GM21723 (cell line): ENCODE results near the gene FAM171A2.
A peak's percentile ranks its signal among the peaks of the same experiment; 100 is the strongest.
"Not testable (repeated sequence)": the region's sequence is repeated elsewhere in the genome, so short reads cannot be mapped to it uniquely, and the experiment has no call there.

Experiments
- ATAC-seq: cut with Tn5 transposase; IDR thresholded peaks from one replicate; pipeline ENCODE4 v1.9.1; 2021; ENCODE audit warnings: mild to moderate bottlenecking, moderate library complexity; ENCODE audit not compliant: unreplicated experiment

Gene FAM171A2

DNA sequence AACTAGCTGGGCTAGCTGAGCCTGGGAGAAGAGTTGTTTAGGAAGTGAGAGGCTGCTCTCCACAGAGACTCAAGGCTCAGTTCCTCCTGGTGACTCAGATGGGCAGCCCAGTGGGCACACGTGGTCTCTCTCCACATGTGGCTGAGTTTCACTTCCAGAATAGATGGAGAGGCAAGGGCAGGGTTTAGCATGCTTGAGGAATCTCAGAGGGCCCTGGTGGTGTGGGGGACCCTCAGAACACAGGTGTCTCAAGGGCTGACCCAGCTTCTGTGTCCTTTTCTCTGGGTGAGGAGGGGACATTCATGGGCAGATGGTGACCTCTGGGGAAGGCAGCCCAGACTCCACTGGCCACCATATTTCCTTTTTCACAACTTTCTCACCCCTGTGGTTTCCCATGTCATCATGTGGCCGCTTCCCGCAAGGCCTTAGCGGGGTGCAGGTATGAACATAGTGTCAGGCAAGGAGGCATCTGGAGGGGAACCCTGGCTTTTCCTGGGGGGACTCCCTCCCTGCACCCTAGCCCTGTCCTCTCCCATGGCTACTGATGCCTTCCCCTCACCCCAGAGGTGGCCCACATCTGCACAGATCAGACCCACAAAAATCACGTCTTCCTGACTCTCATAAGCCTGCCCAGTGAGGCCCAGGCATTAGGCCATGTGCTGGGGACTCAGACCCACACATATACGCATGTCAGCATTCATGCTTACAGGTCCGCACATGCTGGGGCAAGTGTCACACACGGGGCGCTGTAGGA lies 15.2 kb downstream of the FAM171A2 start:
- ATAC-seq = peak; percentile 45

DNA sequence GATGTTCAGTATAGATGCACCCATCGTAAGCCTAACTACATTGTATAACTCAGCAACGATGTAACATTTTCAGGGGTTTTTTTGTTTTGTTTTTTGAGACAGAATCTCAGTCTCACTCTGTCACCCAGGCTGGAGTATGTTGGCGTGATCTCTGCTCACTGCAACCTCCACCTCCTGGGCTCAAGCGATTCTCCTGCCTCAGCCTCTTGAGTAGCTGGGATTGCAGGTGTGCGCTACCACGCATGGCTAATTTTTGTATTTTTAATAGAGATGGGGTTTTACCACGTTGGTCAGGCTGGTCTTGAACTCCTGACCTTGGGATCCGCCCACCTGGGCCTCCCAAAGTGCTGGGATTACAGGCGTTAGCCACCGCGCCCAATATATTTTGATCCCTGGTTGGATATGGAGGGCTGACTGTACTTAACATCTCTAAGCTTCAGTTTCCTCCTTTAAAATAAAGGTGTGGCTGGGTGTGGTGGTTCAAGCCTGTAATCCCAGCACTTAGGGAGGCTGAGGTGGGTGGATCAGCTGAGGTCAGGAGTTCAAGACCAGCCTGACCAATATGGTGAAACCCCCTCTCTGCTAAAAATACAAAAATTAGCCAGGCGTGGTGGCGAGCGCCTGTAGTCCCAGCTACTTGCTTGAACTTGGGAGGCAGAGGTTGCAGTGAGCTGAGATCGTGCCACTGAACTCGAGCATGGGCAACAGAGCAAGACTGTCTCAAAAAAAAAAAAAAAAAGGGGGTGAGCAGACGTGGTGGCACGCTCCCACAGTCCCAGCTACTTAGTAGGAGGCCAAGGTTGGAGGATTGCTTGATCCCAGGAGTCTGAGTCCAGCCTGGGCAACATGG lies 16.2 kb downstream of the FAM171A2 start:
- not testable (repeated sequence) for ATAC-seq

DNA sequence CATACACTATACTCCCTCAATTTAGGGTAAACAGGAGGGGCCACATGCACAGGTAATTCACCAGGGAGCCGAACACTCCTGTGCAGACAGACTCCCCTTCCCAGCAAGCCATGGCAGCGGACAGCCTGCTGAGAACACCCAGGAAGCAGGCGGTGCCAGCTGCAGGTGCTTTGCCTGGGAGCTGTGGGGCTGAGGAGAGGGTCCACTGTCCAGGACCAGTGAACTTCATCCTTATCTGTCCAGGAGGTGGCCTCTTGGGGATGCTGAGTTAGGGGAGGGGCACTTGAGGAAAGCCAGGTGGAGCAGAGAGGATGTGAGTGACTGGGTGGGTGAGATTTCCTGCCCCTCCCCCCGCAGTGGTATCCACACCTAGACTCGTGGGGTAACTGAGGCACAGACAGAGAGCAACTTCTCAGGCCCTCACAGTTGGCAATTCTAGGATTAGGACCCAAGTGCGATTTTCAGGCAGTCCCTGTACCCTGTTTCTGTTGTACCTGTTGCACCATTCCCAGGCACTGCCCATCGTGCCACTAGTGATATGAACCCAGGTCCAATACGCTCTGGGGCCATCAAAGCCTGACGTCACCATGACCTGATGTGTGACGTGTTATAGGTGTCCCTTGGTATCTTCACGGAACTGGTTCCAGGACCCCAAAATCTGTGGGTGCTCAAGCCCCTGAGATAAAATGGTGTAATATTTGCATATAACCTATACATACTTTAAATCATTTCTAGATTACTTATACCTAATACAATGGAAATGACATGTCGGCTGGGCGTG lies 17.4 kb downstream of the FAM171A2 start:
- no peak for ATAC-seq

DNA sequence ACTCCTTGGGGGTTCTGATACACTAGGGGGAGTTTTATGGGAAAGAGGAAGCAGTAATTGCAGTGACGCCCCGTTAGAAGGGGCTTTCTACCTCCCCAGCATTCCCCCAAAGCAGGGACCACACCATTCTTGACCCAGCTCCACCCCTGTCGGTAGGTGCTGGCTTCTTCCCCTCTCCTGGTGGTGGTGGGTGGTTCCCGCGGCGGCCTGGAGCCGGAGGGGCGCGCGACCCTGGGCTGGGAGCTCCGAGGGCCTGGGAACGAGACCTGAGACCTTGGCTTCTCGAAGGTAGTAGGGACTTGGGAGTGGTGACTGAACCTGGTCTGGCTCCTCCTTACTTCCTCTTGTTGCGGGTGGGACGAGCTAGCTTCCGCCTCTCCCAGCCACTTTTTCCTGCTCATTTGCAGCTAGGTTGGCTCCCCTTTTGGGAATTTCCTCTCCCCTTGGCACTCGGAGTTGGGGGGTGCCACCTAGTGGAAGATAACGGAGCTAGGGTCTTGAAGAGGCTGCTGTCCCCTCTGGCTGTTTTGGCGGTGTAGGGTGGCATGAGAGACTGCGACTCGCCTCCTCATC lies 18.1 kb downstream of the FAM171A2 start:
- ATAC-seq = no peak

DNA sequence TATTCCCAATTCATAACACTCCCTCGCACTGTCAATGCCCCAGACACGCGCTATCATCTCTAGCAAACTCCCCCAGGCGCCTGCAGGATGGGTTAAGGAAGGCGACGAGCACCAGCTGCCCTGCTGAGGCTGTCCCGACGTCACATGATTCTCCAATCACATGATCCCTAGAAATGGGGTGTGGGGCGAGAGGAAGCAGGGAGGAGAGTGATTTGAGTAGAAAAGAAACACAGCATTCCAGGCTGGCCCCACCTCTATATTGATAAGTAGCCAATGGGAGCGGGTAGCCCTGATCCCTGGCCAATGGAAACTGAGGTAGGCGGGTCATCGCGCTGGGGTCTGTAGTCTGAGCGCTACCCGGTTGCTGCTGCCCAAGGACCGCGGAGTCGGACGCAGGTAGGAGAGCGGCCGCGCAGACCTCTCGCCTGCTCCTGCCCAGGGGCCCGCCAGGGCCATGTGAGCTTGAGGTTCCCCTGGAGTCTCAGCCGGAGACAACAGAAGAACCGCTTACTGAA lies 18.7 kb downstream of the FAM171A2 start, which contains the start of gene GRN:
GRN (plus strand) TSS at position 364 of the 515 bp plus-strand sequence. CDS start 3,863 bp downstream, outside the sequence.
- peak; percentile 54 for ATAC-seq

GRCh38 chr17:44343510-44344209 lies 20.0 kb downstream of the FAM171A2 start:
- no peak for ATAC-seq

GRCh38 chr17:44340553-44340952 lies 23.1 kb downstream of the FAM171A2 start:
- not testable (repeated sequence) for ATAC-seq

DNA sequence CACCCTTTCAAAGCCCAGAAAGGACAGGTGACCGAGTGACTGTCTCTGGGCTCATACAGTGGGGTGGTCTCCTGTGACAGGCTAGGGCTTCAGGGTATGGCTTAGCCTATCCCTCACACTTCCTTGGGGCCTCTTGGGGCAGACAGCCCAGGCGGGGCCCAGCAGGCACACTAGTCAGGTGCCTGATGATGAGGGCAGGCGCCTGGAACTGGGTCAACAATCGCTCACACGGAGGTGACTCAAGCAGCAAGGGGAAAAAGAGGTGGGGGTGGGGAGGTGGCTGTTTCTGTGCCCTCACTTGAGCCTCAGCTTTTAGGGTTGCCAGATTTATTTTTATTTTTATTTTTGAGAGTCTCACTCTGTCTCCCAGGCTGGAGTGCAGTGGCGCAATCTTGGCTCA lies 25.0 kb downstream of the FAM171A2 start:
- no peak for ATAC-seq

DNA sequence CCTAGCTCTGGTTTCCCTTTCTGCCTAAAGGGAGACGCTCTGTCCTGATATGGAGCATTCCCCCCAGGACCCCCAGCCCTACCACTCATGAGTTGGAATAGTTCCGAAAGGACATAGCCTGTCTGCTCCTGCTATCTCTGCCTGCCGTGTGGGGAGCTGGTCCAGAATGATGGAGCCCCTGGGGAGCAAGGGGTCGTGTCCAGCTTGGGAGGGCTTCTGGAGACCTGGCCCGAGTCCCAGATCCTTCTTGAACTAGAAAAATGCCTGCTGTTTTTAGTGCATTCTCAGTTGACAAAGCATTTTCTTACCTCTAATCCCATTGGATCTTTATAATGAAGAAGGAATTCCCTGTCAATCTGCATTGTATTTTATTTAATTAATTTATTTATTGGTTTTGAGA lies 27.7 kb downstream of the FAM171A2 start:
- no peak for ATAC-seq

GRCh38 chr17:44335564-44335963 lies 28.1 kb downstream of the FAM171A2 start:
- ATAC-seq = no peak

GRCh38 chr17:44334727-44335126 lies 28.9 kb downstream of the FAM171A2 start:
- ATAC-seq = no peak

DNA sequence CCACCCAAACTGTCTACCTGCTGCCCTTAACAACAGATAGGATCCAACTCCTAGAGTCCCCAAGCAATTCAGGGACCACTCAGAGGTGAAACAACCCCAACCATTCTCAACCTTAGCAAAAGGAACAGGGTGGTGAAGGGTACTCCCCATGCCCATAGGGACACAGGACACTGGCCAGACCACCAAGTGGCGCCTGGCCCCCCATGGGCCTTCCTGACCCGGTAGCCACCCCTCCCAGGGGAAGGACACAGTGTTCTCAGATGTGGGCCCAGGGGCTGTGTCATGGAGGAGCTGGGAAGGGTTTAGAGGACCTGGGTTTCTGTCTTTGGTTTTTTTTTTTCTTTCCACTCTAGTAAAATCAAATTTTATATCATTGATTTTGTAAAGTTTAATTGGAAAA lies 29.3 kb downstream of the FAM171A2 start:
- ATAC-seq = no peak

DNA sequence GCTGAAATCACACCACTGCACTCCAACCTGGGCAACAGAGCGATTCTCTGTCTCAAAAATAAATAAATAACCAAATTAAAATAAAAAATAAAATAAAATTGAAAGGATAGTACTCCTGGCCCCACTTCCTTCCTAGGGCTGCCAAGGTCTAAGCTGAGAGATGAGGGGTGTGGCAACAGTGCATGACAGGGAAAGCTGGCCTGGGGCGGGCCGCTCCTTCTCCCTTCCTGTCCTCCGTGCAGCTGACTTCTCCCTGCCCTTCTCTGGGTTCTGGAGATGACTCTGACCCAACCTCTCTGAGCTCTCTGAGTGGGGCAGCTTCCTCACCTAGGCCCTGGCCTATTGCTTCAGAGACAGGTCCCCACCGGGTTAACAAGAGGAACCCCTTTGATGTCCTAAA lies 30.3 kb downstream of the FAM171A2 start:
- no peak for ATAC-seq

- no peak for ATAC-seq
Observed at GRCh38 chr17:44331249-44331760, 32.3 kb downstream of the FAM171A2 start.

GRCh38 chr17:44330263-44330662 lies 33.4 kb downstream of the FAM171A2 start:
- not testable (repeated sequence) for ATAC-seq

DNA sequence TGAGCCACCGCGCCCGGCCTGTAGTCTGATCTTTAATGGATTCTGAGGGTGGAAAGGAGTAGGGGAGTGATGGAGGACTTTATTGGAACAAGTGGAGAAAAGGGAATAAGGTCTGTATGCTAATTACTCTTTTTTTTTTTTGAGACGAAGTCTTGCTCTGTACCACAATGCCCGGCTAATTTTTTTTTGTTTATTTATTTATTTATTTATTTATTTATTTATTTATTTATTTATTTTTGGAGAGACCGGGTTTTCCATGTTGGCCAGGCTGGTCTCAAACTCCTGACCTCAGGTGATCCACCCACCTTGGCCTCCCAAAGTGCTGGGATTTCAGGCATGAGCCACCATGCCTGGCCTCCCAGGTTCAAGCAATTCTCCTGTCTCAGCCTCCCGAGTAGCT lies 34.1 kb downstream of the FAM171A2 start:
- not testable (repeated sequence) for ATAC-seq

DNA sequence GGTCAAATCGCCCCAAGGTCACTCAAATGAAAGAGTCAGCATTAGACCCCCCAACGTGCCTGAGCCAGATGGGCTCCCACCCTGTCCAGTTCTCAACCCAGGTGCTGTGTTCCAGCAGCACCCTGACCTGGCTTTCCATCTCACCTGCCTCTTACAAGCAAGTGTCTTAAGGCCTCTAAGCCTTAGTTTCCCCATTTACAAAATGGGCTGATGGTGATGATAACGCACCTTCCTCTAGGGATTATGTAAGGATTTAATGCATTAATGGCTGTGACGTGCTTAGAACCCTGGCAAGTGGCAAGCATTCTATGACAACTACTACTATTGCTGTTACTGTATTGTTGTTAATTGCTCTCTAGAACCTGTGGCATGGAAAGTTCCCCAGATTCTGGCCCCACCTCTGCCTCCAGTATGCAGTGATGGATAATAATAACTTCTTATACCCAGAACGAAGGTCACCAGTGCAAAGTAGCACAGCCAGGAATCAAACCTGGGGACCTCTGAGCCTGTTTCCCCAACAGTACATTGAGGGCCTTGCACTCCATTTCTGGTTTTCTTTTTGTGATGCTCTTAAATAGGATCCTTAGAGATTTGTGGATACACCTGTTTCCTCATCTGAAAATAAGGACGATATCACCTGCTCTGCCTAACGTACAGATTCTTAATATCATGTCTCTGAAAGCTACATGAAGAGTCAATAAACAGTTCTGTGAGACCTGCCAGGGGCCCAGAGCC lies 35.8 kb downstream of the FAM171A2 start:
- ATAC-seq = no peak

- peak; percentile 39 for ATAC-seq
Observed at GRCh38 chr17:44326861-44327444, 36.7 kb downstream of the FAM171A2 start.
